SK-N-SH (cell line): ENCODE data around the gene PKNOX2.

Source experiments
- GABPA ChIP-seq: IDR thresholded peaks from 2 replicates; pipeline ENCODE4 v1.4.0; 2012; ENCODE audit warnings: low read depth, mild to moderate bottlenecking
- POLR2AphosphoS5 ChIP-seq: IDR thresholded peaks from 2 replicates; pipeline ENCODE4 v1.6.1; 2012; ENCODE audit warnings: low read depth, low read length
- TF ChIP-seq, protein P1 (sequence below): fragments of 200-600 bp; sonication (generic); IDR thresholded peaks from 2 replicates; pipeline ENCODE4 v1.6.1; 2017; ENCODE audit warnings: antibody characterized with exemption, mild to moderate bottlenecking, moderate library complexity
- TF ChIP-seq, protein P2 (sequence below): IDR thresholded peaks from 2 replicates; pipeline ENCODE4 v1.6.1; 2012; ENCODE audit warnings: mild to moderate bottlenecking, low read depth, low read length, moderate library complexity
- TF ChIP-seq, protein P3 (sequence below): IDR thresholded peaks from 2 replicates; pipeline ENCODE4; 2012

DNA sequence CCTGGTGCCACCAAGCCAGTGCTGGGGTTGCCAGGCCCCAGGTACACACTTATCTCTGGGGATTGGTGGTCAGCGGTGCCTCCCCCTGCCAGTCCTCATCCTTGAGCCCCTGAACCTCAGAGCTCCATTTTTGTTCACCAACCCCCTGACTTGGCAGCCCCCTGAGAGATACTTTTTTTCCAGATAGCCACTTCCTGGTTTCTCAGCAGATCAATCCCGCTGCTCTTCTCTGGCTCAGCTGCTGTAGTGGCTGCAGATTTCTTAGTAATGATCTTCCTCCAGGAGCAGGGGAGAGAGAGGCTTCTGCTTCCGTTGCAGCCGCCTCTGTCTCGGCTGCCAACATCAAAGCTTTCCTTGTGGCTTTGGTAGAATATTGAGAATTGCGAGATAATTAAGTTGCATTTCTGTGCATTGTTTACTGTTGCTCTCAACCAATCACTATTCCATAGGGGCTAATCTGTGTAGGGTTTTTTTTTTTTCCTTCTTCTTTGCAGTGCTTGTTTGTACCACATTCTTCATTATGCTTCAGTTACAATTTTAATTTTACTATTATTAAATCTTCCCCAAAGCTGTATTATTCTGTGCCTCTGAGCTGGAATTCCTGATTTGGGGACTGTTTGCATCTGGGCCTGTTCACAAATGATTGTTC is 92.1 kb downstream of the PKNOX2 start:
- TF ChIP-seq, protein P1, sequence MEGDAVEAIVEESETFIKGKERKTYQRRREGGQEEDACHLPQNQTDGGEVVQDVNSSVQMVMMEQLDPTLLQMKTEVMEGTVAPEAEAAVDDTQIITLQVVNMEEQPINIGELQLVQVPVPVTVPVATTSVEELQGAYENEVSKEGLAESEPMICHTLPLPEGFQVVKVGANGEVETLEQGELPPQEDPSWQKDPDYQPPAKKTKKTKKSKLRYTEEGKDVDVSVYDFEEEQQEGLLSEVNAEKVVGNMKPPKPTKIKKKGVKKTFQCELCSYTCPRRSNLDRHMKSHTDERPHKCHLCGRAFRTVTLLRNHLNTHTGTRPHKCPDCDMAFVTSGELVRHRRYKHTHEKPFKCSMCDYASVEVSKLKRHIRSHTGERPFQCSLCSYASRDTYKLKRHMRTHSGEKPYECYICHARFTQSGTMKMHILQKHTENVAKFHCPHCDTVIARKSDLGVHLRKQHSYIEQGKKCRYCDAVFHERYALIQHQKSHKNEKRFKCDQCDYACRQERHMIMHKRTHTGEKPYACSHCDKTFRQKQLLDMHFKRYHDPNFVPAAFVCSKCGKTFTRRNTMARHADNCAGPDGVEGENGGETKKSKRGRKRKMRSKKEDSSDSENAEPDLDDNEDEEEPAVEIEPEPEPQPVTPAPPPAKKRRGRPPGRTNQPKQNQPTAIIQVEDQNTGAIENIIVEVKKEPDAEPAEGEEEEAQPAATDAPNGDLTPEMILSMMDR = no peak
- TF ChIP-seq, protein P2, sequence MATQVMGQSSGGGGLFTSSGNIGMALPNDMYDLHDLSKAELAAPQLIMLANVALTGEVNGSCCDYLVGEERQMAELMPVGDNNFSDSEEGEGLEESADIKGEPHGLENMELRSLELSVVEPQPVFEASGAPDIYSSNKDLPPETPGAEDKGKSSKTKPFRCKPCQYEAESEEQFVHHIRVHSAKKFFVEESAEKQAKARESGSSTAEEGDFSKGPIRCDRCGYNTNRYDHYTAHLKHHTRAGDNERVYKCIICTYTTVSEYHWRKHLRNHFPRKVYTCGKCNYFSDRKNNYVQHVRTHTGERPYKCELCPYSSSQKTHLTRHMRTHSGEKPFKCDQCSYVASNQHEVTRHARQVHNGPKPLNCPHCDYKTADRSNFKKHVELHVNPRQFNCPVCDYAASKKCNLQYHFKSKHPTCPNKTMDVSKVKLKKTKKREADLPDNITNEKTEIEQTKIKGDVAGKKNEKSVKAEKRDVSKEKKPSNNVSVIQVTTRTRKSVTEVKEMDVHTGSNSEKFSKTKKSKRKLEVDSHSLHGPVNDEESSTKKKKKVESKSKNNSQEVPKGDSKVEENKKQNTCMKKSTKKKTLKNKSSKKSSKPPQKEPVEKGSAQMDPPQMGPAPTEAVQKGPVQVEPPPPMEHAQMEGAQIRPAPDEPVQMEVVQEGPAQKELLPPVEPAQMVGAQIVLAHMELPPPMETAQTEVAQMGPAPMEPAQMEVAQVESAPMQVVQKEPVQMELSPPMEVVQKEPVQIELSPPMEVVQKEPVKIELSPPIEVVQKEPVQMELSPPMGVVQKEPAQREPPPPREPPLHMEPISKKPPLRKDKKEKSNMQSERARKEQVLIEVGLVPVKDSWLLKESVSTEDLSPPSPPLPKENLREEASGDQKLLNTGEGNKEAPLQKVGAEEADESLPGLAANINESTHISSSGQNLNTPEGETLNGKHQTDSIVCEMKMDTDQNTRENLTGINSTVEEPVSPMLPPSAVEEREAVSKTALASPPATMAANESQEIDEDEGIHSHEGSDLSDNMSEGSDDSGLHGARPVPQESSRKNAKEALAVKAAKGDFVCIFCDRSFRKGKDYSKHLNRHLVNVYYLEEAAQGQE = no peak
- TF ChIP-seq GABPA = no peak
- TF ChIP-seq, protein P3, sequence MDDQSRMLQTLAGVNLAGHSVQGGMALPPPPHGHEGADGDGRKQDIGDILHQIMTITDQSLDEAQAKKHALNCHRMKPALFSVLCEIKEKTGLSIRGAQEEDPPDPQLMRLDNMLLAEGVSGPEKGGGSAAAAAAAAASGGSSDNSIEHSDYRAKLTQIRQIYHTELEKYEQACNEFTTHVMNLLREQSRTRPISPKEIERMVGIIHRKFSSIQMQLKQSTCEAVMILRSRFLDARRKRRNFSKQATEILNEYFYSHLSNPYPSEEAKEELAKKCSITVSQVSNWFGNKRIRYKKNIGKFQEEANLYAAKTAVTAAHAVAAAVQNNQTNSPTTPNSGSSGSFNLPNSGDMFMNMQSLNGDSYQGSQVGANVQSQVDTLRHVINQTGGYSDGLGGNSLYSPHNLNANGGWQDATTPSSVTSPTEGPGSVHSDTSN = no peak
- TF ChIP-seq POLR2AphosphoS5 = no peak
